CD4-positive, alpha-beta T cell treated with Interferon gamma for 1 hour (primary cell): ENCODE results near the gene CEP85L.

Experiments
- DNase-seq: peaks from one replicate; pipeline ENCODE4 v3.0.0-alpha.2; 2020

Gene CEP85L

GRCh38 chr6:118651282-118652050 is at the start of gene CEP85L:
TSS of gene CEP85L (minus strand) at chr6:118651591. CDS start at chr6:118651269, 322 bp downstream.
- DNase-seq, result peak; percentile 90

GRCh38 chr6:118700531-118700930 is 49.1 kb upstream of the CEP85L start:
- DNase-seq, result no peak

GRCh38 chr6:118697554-118697953 is 46.2 kb upstream of the CEP85L start:
- no peak for DNase-seq

GRCh38 chr6:118696271-118696670 is 44.9 kb upstream of the CEP85L start:
- no peak for DNase-seq

- no peak for DNase-seq
These were observed 42.2 kb upstream of the CEP85L start for GRCh38 chr6:118693562-118693961.

GRCh38 chr6:118685823-118686449 is 34.5 kb upstream of the CEP85L start:
- no peak for DNase-seq

- DNase-seq, result no peak
These were observed 32.8 kb upstream of the CEP85L start for GRCh38 chr6:118683881-118684872.

GRCh38 chr6:118680452-118681095 is 29.2 kb upstream of the CEP85L start:
- no peak for DNase-seq

GRCh38 chr6:118679327-118679901 is 28.0 kb upstream of the CEP85L start:
- no peak for DNase-seq

- no peak for DNase-seq
These were observed 27.5 kb upstream of the CEP85L start for GRCh38 chr6:118678866-118679265.

- DNase-seq, result no peak
These were observed 25.8 kb upstream of the CEP85L start for GRCh38 chr6:118677193-118677592.

- DNase-seq, result no peak
These were observed 23.8 kb upstream of the CEP85L start for GRCh38 chr6:118675225-118675624.

- no peak for DNase-seq
These were observed 23.4 kb upstream of the CEP85L start for GRCh38 chr6:118674772-118675171.

- DNase-seq, result no peak
These were observed 21.3 kb upstream of the CEP85L start for GRCh38 chr6:118672678-118673077.

- DNase-seq, result no peak
These were observed 18.2 kb upstream of the CEP85L start for GRCh38 chr6:118669561-118669960.

GRCh38 chr6:118668761-118669385 is 17.5 kb upstream of the CEP85L start:
- no peak for DNase-seq

- no peak for DNase-seq
These were observed 16.6 kb upstream of the CEP85L start for GRCh38 chr6:118667988-118668387.

GRCh38 chr6:118665011-118665410 is 13.6 kb upstream of the CEP85L start:
- DNase-seq, result no peak

- DNase-seq, result no peak
These were observed 12.9 kb upstream of the CEP85L start for GRCh38 chr6:118663993-118664985.

- DNase-seq, result no peak
These were observed 10.4 kb upstream of the CEP85L start for GRCh38 chr6:118661831-118662230.

GRCh38 chr6:118660218-118660569 is 8.8 kb upstream of the CEP85L start:
- DNase-seq, result peak; percentile 53
